Mesangial cell (primary cell): ENCODE results near the gene RASL11A. TPM values are rescaled to one million over a fixed set of nuclear protein-coding genes. Genes with fewer than 3 reads are reported as not detected.

Experiments
- total RNA-seq: library from RNA; depleted of rRNA; stranded (reverse); fragments of >200 nt; gene quantifications from 2 replicates; pipeline ENCODE4 v1.2.3, GENCODE V29; 2015

Gene RASL11A, protein sequence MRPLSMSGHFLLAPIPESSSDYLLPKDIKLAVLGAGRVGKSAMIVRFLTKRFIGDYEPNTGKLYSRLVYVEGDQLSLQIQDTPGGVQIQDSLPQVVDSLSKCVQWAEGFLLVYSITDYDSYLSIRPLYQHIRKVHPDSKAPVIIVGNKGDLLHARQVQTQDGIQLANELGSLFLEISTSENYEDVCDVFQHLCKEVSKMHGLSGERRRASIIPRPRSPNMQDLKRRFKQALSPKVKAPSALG
- total RNA-seq, result 4.9 and 19.4 TPM in 2 replicates

DNA sequence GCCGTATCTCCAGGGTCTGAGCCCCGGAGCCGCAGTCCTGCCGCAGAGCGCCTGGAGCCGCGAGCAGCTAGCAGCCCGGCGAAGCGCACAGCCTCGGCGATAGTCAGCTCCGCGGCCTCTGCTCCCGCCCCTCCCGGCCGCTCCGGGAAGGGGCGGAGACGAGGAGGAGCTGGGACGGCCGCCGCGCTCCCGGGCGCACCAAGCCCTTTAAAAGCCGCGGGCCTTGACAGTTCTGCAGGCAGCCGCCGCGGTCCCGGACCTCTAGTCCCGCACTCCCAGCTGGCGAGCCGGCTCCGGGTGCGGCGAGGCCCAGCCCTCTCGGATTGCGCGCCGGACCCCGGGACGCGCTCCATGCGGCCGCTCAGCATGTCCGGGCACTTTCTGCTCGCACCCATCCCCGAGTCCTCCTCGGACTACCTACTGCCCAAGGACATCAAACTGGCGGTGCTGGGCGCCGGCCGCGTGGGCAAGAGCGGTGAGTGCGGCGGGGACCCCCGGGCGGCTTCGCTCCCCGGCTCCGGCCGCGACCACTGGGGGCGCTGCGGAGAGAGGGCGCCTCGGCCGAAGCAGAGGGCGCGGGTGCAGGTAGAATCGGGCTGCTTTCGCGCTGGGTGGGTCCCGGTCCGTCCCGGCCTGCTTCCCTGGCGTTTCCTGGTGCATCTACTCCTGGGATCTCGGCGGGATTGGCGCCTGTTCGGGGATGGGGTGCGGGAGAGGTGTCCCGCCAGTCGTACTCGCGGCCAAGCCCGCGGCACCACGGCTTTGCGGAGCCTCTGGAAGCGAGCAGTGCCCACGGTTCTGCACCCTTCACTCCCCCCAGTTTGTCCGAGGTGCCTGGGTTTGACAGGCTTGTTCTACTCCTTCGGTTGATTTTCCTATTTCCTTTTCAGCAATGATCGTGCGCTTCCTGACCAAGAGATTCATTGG lies at the start of gene RASL11A:
TSS of gene RASL11A (plus strand) at position 237 of the 927 bp plus-strand sequence. CDS start at position 352, 115 bp downstream.

DNA sequence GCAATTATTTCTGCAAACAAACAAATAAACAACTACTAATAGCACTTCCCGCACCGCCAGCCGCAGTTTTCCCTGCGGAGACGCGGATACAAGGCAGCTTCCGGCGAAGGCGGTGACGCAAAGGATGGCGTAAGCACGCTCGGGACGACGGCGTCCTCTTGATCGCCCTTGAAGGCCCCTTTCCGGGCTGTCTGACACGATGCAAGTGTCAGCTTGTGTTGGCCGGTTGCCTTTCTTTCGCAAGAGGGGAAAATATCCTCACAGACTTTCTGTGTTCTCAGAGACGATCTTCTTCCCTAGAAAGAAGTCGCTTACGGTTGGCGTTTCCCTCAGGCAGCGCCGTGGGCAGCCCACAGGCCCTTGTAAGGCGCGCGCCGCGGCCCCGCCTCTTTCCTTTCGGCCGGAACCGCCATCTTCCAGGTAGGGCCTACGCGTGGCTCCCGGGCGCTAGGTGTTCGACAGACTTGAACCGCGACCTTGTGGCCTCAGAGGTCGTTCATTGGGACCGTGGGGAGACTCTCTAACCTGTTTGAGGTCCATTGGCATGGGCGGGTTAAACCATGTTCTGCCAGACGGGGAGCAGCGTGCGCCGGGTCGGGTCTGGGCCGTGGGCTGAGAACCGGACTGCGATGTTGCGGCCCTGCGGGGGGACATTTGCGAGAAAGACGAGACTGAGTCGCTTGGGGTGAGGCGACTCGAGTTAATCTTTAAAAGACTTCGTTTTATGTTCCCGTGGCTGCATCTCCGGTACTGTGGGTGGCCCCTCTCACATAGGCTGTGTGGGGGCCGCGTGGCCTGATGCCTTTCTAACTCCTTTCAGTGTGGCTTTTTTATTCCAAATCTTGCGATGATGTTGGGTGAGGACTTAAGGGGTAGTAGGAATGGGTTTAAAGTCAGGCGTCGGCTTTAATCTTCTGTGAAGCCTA lies 19.2 kb upstream of the RASL11A start, which contains the start of gene RPL21:
TSS of gene RPL21 (plus strand) at position 393 of the 926 bp plus-strand sequence. CDS start 2,219 bp downstream, outside the sequence.

Other genes starting within 250 kb of the RASL11A start
- 6.1 and 9.8 TPM in 2 replicates for gene USP12, start 99.0 kb upstream of the RASL11A start, total RNA-seq
- 227 and 386 TPM in 2 replicates for gene RPL21, start 19.3 kb upstream of the RASL11A start, total RNA-seq
- gene GTF3A, start 153.8 kb downstream of the RASL11A start, total RNA-seq, result 109 and 206 TPM in 2 replicates
- gene MTIF3, start 179.7 kb downstream of the RASL11A start, total RNA-seq, result 26.0 and 30.1 TPM in 2 replicates